OCI-LY7 (cell line): Measurements from ENCODE around the gene CSKMT.

ENCODE experiments used
- EZH2phosphoT487 ChIP-seq: fragments of 200-600 bp; sonication (generic); IDR thresholded peaks from 2 replicates; pipeline ENCODE4 v1.6.1; 2018; ENCODE audit warnings: low read depth, borderline replicate concordance, mild to moderate bottlenecking, mixed run types, antibody characterized with exemption, low read length, moderate library complexity, mixed read lengths
- TF ChIP-seq, protein P1 (sequence below): fragments of 200-600 bp; sonication (generic); conservative IDR thresholded peaks from 2 replicates; pipeline ENCODE4 v1.5.1; 2014; ENCODE audit warnings: mild to moderate bottlenecking, antibody characterized with exemption, low read length, moderate library complexity, mixed read lengths

GRCh38 chr11:62716206-62716605, 51.1 kb downstream of the CSKMT start:
- TF ChIP-seq, protein P1, sequence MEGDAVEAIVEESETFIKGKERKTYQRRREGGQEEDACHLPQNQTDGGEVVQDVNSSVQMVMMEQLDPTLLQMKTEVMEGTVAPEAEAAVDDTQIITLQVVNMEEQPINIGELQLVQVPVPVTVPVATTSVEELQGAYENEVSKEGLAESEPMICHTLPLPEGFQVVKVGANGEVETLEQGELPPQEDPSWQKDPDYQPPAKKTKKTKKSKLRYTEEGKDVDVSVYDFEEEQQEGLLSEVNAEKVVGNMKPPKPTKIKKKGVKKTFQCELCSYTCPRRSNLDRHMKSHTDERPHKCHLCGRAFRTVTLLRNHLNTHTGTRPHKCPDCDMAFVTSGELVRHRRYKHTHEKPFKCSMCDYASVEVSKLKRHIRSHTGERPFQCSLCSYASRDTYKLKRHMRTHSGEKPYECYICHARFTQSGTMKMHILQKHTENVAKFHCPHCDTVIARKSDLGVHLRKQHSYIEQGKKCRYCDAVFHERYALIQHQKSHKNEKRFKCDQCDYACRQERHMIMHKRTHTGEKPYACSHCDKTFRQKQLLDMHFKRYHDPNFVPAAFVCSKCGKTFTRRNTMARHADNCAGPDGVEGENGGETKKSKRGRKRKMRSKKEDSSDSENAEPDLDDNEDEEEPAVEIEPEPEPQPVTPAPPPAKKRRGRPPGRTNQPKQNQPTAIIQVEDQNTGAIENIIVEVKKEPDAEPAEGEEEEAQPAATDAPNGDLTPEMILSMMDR = no peak
- no peak for TF ChIP-seq EZH2phosphoT487
